IPS-18a (cell line): ENCODE measurements around the gene HES5.
"Not testable (repeated sequence)": the region's sequence is repeated elsewhere in the genome, so short reads cannot be mapped to it uniquely, and the experiment has no call there.

ENCODE experiments used
- H3K27ac ChIP-seq: one replicate; pipeline ENCODE4 v1.5.1; 2013; ENCODE audit warnings: low read length
- H3K27me3 ChIP-seq: one replicate; pipeline ENCODE4 v1.6.1; 2013; ENCODE audit warnings: mild to moderate bottlenecking, low read length; ENCODE audit not compliant: control insufficient read depth, insufficient read depth
- H3K36me3 ChIP-seq: one replicate; pipeline ENCODE4 v1.6.1; 2013; ENCODE audit warnings: low read depth, low read length; ENCODE audit not compliant: control insufficient read depth
- H3K4me1 ChIP-seq: one replicate; pipeline ENCODE4 v1.6.1; 2013; ENCODE audit warnings: low read depth, low read length; ENCODE audit not compliant: control insufficient read depth
- H3K4me3 ChIP-seq: one replicate; pipeline ENCODE4 v1.5.1; 2013; ENCODE audit warnings: low read length
- H3K9ac ChIP-seq: one replicate; pipeline ENCODE4 v1.6.1; 2013; ENCODE audit warnings: mild to moderate bottlenecking, low read length, moderate library complexity
- H3K9me3 ChIP-seq: one replicate; pipeline ENCODE4 v1.6.1; 2013; ENCODE audit warnings: low read depth, low read length; ENCODE audit not compliant: control insufficient read depth

The HES5 gene

GRCh38 chr1:2558861-2559260, 28.8 kb upstream of the HES5 start:
- Histone ChIP-seq H3K27ac (no peak overlapping the region), H3K9ac (no peak overlapping the region), H3K36me3 (no peaks in the 10 kb centered on the region), H3K4me1 (peaks cover 4% of the 10 kb centered on the region), H3K27me3 (no peaks in the 10 kb centered on the region), H3K4me3 (no peak overlapping the region), H3K9me3 (no peaks in the 10 kb centered on the region)

GRCh38 chr1:2558420-2558819, 28.4 kb upstream of the HES5 start:
- Histone ChIP-seq H3K9ac (no peak overlapping the region), H3K9me3 (no peaks in the 10 kb centered on the region)

GRCh38 chr1:2557482-2558400, 27.7 kb upstream of the HES5 start:
- H3K36me3 ChIP-seq = no peaks in the 10 kb centered on the region
- H3K27ac ChIP-seq = no peak overlapping the region
- no peaks in the 10 kb centered on the region for H3K27me3 ChIP-seq
- peaks cover 4% of the 10 kb centered on the region for H3K4me1 ChIP-seq
- H3K4me3 ChIP-seq = no peak overlapping the region
- no peak overlapping the region for H3K9ac ChIP-seq
- no peaks in the 10 kb centered on the region for H3K9me3 ChIP-seq

More at GRCh38 chr1:2558420-2558819, 28.4 kb upstream of the HES5 start:
- H3K4me1 ChIP-seq = peaks cover 4% of the 10 kb centered on the region
- H3K4me3 ChIP-seq = no peak overlapping the region
- no peaks in the 10 kb centered on the region for H3K36me3 ChIP-seq
- H3K27me3 ChIP-seq = no peaks in the 10 kb centered on the region
- no peak overlapping the region for H3K27ac ChIP-seq

- no peaks in the 10 kb centered on the region for H3K27me3 ChIP-seq
- no peak overlapping the region for H3K9ac ChIP-seq
- H3K4me1 ChIP-seq = peaks cover 4% of the 10 kb centered on the region
- H3K9me3 ChIP-seq = no peaks in the 10 kb centered on the region
- no peaks in the 10 kb centered on the region for H3K36me3 ChIP-seq
- H3K4me3 ChIP-seq = no peak overlapping the region
- no peak overlapping the region for H3K27ac ChIP-seq
Measured at GRCh38 chr1:2556678-2557481, 26.8 kb upstream of the HES5 start.

- peaks cover 4% of the 10 kb centered on the region for H3K4me1 ChIP-seq
- no peak within 1 kb of the TSS for H3K4me3 ChIP-seq
- no peaks in the 10 kb centered on the region for H3K9me3 ChIP-seq
- no peaks in the 10 kb centered on the region for H3K27me3 ChIP-seq
- no peaks in the 10 kb centered on the region for H3K36me3 ChIP-seq
- H3K9ac ChIP-seq = no peak within 1 kb of the TSS
- H3K27ac ChIP-seq = no peak within 1 kb of the TSS
Measured at GRCh38 chr1:2556277-2556677, 26.2 kb upstream of the HES5 start, which contains the start of gene TNFRSF14. TNFRSF14 (plus strand) TSS chr1:2556371; CDS start chr1:2556665, 294 bp downstream.

GRCh38 chr1:2555634-2556276, 25.7 kb upstream of the HES5 start:
- Histone ChIP-seq H3K36me3 (no peaks in the 10 kb centered on the region), H3K9me3 (no peaks in the 10 kb centered on the region), H3K27me3 (no peaks in the 10 kb centered on the region), H3K4me3 (no peak overlapping the region), H3K9ac (no peak overlapping the region), H3K4me1 (peaks cover 4% of the 10 kb centered on the region), H3K27ac (no peak overlapping the region)

GRCh38 chr1:2554621-2555387, 24.7 kb upstream of the HES5 start:
- Histone ChIP-seq H3K27me3 (no peaks in the 10 kb centered on the region), H3K36me3 (no peaks in the 10 kb centered on the region), H3K9ac (no peak overlapping the region), H3K27ac (no peak overlapping the region), H3K4me3 (no peak overlapping the region), H3K9me3 (no peaks in the 10 kb centered on the region), H3K4me1 (peaks cover 4% of the 10 kb centered on the region)

- H3K9ac ChIP-seq = no peak overlapping the region
- H3K27me3 ChIP-seq = no peaks in the 10 kb centered on the region
- H3K27ac ChIP-seq = no peak overlapping the region
- H3K4me3 ChIP-seq = no peak overlapping the region
- peaks cover 4% of the 10 kb centered on the region for H3K4me1 ChIP-seq
- no peaks in the 10 kb centered on the region for H3K36me3 ChIP-seq
- H3K9me3 ChIP-seq = no peaks in the 10 kb centered on the region
Measured at GRCh38 chr1:2553871-2554620, 24.0 kb upstream of the HES5 start.

- not testable (repeated sequence) for H3K36me3 ChIP-seq, H3K27me3 ChIP-seq, H3K9me3 ChIP-seq, H3K9ac ChIP-seq, H3K4me3 ChIP-seq, H3K27ac ChIP-seq
- H3K4me1 ChIP-seq = peaks cover 14% of the 10 kb centered on the region
Measured at GRCh38 chr1:2553076-2553475, 23.0 kb upstream of the HES5 start.

GRCh38 chr1:2552189-2552588, 22.1 kb upstream of the HES5 start:
- Histone ChIP-seq H3K9ac (no peak overlapping the region), H3K4me3 (no peak overlapping the region), H3K36me3 (no peaks in the 10 kb centered on the region), H3K4me1 (peaks cover 22% of the 10 kb centered on the region), H3K27ac (no peak overlapping the region), H3K9me3 (no peaks in the 10 kb centered on the region), H3K27me3 (no peaks in the 10 kb centered on the region)
